DOHH2 (cell line): ENCODE data around the gene UBE2D4.
A peak's percentile ranks its signal among the peaks of the same experiment; 100 is the strongest.

Source experiments
- H3F3A ChIP-seq: fragments of 200-600 bp; sonication (generic), shearing (Covaris generic); 2 replicates; pipeline ENCODE4 v1.6.0; 2016; ENCODE audit warnings: antibody characterized with exemption, mild to moderate bottlenecking; ENCODE audit not compliant: control insufficient read depth, insufficient read depth
- H3K27ac ChIP-seq: fragments of 200-600 bp; sonication (generic); 2 replicates; pipeline ENCODE4 v1.5.1; 2014; ENCODE audit warnings: low read depth, mild to moderate bottlenecking, low read length, moderate library complexity
- H3K27me3 ChIP-seq: fragments of 200-600 bp; sonication (generic); 2 replicates; pipeline ENCODE4 v1.6.1; 2014; ENCODE audit warnings: mild to moderate bottlenecking, low read length, mixed read lengths; ENCODE audit not compliant: control insufficient read depth
- H3K36me3 ChIP-seq: fragments of 200-600 bp; sonication (generic); 2 replicates; pipeline ENCODE4 v1.6.1; 2014; ENCODE audit warnings: mild to moderate bottlenecking, low read length, moderate library complexity, mixed read lengths; ENCODE audit not compliant: control insufficient read depth
- H3K4me1 ChIP-seq: fragments of 200-600 bp; sonication (generic); 2 replicates; pipeline ENCODE4 v1.6.1; 2014; ENCODE audit warnings: mild to moderate bottlenecking, low read length, mixed read lengths; ENCODE audit not compliant: control insufficient read depth
- H3K4me2 ChIP-seq: fragments of 200-600 bp; sonication (generic); 2 replicates; pipeline ENCODE4 v1.6.0; 2014; ENCODE audit warnings: mild to moderate bottlenecking, low read length, moderate library complexity
- H3K4me3 ChIP-seq: fragments of 200-600 bp; sonication (generic); 2 replicates; pipeline ENCODE4 v1.5.1; 2014; ENCODE audit warnings: mild to moderate bottlenecking, low read length, mixed read lengths
- H3K79me2 ChIP-seq: fragments of 200-600 bp; sonication (generic); 2 replicates; pipeline ENCODE4 v1.6.1; 2014; ENCODE audit warnings: mild to moderate bottlenecking, low read length, mixed read lengths; ENCODE audit not compliant: control insufficient read depth
- H3K9me2 ChIP-seq: fragments of 200-600 bp; sonication (generic); replicated peaks from 2 replicates; pipeline ENCODE4 v1.6.1; 2014; ENCODE audit warnings: mild to moderate bottlenecking, low read length, mixed read lengths; ENCODE audit not compliant: control insufficient read depth
- H3K9me3 ChIP-seq: fragments of 200-600 bp; sonication (generic); 2 replicates; pipeline ENCODE4 v1.6.1; 2014; ENCODE audit warnings: antibody characterized with exemption, low read length, mixed read lengths; ENCODE audit not compliant: control insufficient read depth, insufficient read depth
- H4K20me1 ChIP-seq: fragments of 200-600 bp; sonication (generic); 2 replicates; pipeline ENCODE4 v1.6.0; 2014; ENCODE audit warnings: low read depth, mild to moderate bottlenecking, antibody characterized with exemption, low read length, moderate library complexity; ENCODE audit not compliant: control insufficient read depth, insufficient read depth
- EZH2phosphoT487 ChIP-seq: fragments of 200-600 bp; sonication (generic); IDR thresholded peaks from 2 replicates; pipeline ENCODE4 v1.6.1; 2017; ENCODE audit warnings: borderline replicate concordance, mild to moderate bottlenecking, antibody characterized with exemption, low read length, moderate library complexity, mixed read lengths
- TF ChIP-seq, protein P1 (sequence below): fragments of 200-600 bp; sonication (generic); IDR thresholded peaks from one replicate; pipeline ENCODE4 v1.5.1; 2014; ENCODE audit warnings: antibody characterized with exemption, mild to moderate bottlenecking, low read depth, low read length; ENCODE audit not compliant: poor library complexity, severe bottlenecking

UBE2D4 gene

GRCh38 chr7:43927810-43928209 lies 1.6 kb downstream of the UBE2D4 start:
- Histone ChIP-seq H3K9me2 (no peaks in the 10 kb centered on the region), H3K4me2 (peak overlapping the region; percentile 97), H3K4me1 (peaks cover 27% of the 10 kb centered on the region), H4K20me1 (no peaks in the 10 kb centered on the region), H3K27me3 (no peaks in the 10 kb centered on the region), H3K4me3 (no peak overlapping the region), H3K36me3 (peaks cover 15% of the 10 kb centered on the region), H3K79me2 (peaks cover 49% of the 10 kb centered on the region), H3K9me3 (no peaks in the 10 kb centered on the region), H3K27ac (no peak overlapping the region), H3F3A (peaks cover 4% of the 10 kb centered on the region; the same call in 1 of the 2 replicates)
- TF ChIP-seq, protein P1, sequence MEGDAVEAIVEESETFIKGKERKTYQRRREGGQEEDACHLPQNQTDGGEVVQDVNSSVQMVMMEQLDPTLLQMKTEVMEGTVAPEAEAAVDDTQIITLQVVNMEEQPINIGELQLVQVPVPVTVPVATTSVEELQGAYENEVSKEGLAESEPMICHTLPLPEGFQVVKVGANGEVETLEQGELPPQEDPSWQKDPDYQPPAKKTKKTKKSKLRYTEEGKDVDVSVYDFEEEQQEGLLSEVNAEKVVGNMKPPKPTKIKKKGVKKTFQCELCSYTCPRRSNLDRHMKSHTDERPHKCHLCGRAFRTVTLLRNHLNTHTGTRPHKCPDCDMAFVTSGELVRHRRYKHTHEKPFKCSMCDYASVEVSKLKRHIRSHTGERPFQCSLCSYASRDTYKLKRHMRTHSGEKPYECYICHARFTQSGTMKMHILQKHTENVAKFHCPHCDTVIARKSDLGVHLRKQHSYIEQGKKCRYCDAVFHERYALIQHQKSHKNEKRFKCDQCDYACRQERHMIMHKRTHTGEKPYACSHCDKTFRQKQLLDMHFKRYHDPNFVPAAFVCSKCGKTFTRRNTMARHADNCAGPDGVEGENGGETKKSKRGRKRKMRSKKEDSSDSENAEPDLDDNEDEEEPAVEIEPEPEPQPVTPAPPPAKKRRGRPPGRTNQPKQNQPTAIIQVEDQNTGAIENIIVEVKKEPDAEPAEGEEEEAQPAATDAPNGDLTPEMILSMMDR = no peak
- TF ChIP-seq EZH2phosphoT487 = no peak

DNA sequence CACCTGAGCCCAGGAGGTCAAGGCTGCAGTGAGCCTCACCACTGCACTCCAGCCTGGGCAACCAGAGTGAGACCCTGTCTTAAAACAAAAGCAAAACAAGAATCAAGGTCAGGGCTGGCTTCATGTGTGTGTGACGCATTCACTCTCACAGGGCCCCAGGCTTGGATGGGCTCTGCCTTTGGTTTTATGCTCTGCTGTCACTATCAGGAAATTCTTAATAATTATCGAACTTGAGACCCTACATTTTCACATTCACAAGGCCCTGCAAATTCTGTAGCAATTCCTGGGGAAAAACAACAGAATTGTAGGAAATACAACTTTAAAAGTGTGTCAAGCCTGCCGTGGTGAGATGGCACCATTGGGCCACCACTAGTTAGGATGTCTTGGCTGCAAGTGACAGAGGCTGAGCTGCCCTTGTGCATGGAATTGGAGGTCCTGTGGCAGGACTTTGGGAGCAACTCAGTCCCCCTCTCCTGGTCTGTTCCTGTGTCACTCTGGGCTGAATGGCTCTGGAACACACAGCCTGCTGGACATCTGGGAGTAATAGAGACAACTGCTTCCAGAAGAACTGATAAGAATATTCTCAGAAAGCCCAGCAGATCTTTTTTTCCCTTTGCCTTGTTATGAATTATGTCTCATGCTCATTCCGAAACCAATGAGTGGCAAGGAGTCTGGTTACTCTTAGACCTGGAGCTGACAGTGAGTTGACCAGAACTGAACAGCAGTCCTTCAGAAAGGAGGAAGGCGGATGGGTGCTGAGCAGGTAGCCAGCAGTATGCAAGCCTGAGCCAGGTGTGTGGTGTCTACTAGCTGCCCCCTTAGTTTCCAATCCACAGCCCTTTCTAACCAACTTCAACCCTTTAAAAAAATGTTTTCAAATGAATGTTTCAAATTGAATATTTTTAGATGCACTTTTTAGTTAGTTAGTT lies 3.6 kb downstream of the UBE2D4 start:
- Histone ChIP-seq H3K9me3 (no peaks in the 10 kb centered on the region), H3K79me2 (peaks cover 31% of the 10 kb centered on the region), H3F3A (peaks cover 4% of the 10 kb centered on the region; the same call in 1 of the 2 replicates), H3K27ac (no peak overlapping the region), H3K27me3 (no peaks in the 10 kb centered on the region), H3K9me2 (no peaks in the 10 kb centered on the region), H3K4me2 (no peak overlapping the region), H4K20me1 (no peaks in the 10 kb centered on the region), H3K36me3 (peaks cover 4% of the 10 kb centered on the region), H3K4me1 (peaks cover 22% of the 10 kb centered on the region), H3K4me3 (no peak overlapping the region)
- TF ChIP-seq, protein P1 = no peak
- TF ChIP-seq EZH2phosphoT487 = no peak

- TF ChIP-seq EZH2phosphoT487 = no peak
- TF ChIP-seq, protein P1 = no peak
- no peak overlapping the region for H3K4me2 ChIP-seq
- no peaks in the 10 kb centered on the region for H3K27me3 ChIP-seq
- H3K9me2 ChIP-seq = no peaks in the 10 kb centered on the region
- H3K36me3 ChIP-seq = no peaks in the 10 kb centered on the region
- no peaks in the 10 kb centered on the region for H3F3A ChIP-seq
- no peaks in the 10 kb centered on the region for H4K20me1 ChIP-seq
- H3K79me2 ChIP-seq = peaks cover 17% of the 10 kb centered on the region
- peaks cover 10% of the 10 kb centered on the region for H3K4me1 ChIP-seq
- no peak overlapping the region for H3K4me3 ChIP-seq
- no peak overlapping the region for H3K27ac ChIP-seq
- no peaks in the 10 kb centered on the region for H3K9me3 ChIP-seq
Observed at GRCh38 chr7:43931346-43931745, 5.1 kb downstream of the UBE2D4 start.
